Adrenal gland (tissue), 5 donors: Measurements from ENCODE around the gene RPS5.

Source experiments
- POLR2A ChIP-seq, 2 donors: fragments of 450-650 bp; IDR thresholded peaks; one replicate each; pipeline ENCODE4 v1.6.1; 2017; ENCODE audit warnings: antibody characterized with exemption in 2 of 2, mild to moderate bottlenecking in 2 of 2, moderate library complexity in 1 of 2
- TF ChIP-seq, protein P1 (sequence below), 6 experiments: fragments of 450-650 bp in 4 of 6; fragments of 200-600 bp in 2 of 6; sonication (generic) in 1 of 6; IDR thresholded peaks; 1 replicate in 5 of 6; 2 replicates in 1 of 6; pipeline versions ENCODE4 v1.5.1 to v1.8.0; 2016 to 2021; ENCODE audit warnings: antibody characterized with exemption in 6 of 6, mild to moderate bottlenecking in 2 of 6, moderate library complexity in 1 of 6
- donor health status: DM: no; HTN: no; CAD: no.

GRCh38 chr19:58367698-58368454 lies 19.2 kb upstream of the RPS5 start:
- TF ChIP-seq, protein P1, sequence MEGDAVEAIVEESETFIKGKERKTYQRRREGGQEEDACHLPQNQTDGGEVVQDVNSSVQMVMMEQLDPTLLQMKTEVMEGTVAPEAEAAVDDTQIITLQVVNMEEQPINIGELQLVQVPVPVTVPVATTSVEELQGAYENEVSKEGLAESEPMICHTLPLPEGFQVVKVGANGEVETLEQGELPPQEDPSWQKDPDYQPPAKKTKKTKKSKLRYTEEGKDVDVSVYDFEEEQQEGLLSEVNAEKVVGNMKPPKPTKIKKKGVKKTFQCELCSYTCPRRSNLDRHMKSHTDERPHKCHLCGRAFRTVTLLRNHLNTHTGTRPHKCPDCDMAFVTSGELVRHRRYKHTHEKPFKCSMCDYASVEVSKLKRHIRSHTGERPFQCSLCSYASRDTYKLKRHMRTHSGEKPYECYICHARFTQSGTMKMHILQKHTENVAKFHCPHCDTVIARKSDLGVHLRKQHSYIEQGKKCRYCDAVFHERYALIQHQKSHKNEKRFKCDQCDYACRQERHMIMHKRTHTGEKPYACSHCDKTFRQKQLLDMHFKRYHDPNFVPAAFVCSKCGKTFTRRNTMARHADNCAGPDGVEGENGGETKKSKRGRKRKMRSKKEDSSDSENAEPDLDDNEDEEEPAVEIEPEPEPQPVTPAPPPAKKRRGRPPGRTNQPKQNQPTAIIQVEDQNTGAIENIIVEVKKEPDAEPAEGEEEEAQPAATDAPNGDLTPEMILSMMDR (IDR thresholded peaks at IDR 0.05), result no peak
- no peak for TF ChIP-seq POLR2A (IDR thresholded peaks at IDR 0.05)
